GM19468 (cell line): Measurements from ENCODE around the gene THSD4.

Experiments used
- ATAC-seq: cut with Tn5 transposase; IDR thresholded peaks from one replicate; pipeline ENCODE4 v1.9.1; 2021; ENCODE audit warnings: mild to moderate bottlenecking, moderate library complexity, moderate number of reproducible peaks; ENCODE audit not compliant: unreplicated experiment; ENCODE audit errors: extremely low read depth

The THSD4 gene

DNA sequence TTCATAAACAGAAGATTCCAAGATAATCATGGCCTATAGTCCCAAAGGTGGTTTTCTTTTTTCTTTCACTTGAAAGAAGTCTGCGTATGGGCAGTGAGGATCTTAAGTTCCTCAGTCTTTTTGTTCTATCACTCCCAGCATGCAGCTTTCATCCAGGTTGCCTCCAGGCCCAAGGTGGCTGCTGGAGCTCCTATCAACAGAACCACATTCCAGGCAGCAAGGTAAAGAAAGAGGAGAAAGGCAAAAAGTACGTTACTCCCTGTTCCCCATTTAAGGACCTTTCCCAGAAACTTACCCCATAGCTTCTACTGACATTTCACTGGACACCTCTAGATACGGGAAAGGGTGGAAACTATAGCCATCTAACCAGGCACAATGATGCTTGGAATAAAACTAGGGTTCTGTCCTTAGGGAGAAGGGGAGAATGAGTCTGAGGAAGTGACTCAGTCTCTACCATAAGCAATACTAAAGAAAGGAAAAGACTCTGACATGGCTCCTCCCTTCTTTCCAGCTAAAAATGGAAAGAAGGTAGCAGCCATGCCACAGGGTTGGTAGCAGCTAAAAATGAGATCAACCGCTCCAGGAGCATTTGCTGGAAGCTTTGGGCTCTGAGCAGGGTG is 381.2 kb downstream of the THSD4 start:
- no peak for ATAC-seq

DNA sequence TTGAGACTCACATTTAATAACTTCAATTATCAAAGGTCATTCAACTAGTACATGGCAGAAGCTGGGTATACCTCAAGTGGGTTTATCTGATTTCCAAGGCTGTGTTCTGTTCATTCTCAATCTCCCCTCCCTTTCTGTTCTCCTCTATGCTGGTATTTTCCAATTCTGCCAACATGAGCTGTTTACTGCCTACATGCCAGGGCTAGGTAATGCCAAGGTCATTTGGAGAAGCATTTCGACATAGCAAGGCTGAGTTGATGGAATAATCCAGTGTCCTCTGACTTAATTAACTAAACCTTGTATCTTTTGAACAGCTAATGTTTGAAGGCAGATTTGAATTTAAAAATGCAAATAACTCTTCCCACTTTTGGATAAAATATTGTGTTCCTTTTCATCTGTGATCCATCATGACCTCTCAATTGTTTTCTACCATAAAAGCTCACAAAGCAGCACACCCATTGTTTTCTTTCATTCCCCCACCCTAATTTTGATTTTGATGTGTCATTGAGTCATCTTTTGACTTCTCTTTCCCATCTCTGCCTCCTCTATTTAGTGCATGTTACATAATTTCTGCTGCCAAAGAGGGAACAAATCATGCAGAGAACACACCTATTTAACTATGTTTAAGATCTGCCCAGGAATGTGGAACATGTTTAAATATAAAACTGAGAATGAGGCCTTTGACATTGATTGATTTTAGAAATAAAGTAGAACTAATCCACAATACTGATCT is 386.2 kb downstream of the THSD4 start:
- no peak for ATAC-seq

DNA sequence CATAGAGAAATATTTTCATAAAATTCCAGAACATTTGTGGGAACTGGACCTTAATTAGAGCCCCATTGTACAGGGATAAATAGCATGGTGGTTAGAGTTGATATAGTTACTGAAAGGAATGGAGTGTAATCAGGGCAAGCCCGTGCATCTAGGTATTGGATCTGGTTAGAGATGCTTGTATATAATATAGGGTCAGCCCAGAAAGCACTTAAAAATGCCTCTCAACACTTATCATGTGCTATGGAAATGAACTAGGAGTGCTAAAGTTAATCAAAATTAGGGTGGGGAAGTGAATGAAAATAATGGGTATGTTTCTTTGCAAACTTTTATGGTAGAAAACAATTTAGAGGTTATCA is 386.8 kb downstream of the THSD4 start:
- no peak for ATAC-seq

DNA sequence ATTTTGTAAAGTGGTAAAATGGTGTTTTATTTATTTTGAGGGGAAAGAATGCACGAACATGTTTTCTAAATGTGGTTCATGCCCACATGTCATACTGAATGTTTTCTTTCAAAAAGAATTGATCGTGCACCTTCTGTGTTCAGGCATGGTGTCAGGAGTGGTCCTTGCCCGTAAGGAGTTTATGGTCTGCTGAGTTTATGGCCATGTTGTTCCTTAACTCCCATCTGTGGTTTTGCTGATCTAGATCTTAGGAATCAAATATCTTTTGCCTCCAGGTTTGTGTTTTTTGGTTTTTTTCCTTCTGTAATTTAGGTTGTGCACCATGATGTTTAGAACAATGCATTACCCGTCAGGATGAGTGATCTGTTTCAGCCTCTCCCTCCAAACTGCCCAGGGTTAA is 390.7 kb downstream of the THSD4 start:
- no peak for ATAC-seq

DNA sequence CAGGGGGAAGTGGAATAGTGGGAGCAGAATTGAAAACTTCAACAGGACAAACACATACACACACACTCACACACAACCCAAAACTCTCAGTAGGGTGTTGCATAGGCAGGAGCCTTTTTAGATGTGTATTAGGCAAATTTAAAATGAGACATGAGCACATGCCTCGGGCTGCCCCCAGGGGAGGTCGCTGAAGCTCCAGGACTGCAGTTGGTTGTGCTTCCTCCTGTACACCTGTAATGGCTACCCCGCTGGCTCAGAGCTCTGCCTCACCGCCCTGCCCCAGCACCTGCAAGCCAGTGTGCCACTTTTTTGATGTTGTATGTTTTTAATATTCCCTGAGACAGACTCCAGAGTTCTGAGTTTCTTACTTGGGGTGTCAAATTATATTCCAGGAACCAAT is 391.7 kb downstream of the THSD4 start:
- no peak for ATAC-seq

DNA sequence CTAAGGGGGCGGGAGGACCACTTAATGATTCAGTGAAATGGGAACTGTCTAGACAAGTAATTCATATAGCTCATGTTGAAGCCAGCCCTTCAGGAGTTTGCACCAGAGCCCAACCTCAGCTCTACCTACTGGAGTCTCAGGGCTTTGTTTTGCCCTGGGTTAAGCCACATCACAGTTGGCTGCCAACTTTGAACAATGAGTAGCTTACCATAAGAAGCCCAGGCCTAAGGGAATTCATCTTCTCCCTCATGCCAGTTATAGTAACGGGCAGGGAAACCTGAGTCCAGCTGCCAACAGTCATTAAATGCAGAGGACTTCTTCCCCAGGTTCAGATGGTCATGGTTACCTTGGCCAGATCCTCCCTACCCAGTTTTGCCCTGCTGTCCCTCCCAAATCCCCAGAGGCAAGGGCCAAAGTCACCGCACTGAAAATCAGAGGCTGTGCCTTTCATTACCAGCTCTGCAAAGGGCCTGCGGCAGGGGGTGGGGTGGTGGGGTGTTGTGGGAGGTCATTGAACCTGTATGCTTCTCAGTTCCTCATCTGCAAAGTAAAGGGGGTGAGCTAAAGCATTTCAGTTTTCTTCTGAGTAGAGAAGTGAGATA is 392.9 kb downstream of the THSD4 start:
- ATAC-seq = no peak

DNA sequence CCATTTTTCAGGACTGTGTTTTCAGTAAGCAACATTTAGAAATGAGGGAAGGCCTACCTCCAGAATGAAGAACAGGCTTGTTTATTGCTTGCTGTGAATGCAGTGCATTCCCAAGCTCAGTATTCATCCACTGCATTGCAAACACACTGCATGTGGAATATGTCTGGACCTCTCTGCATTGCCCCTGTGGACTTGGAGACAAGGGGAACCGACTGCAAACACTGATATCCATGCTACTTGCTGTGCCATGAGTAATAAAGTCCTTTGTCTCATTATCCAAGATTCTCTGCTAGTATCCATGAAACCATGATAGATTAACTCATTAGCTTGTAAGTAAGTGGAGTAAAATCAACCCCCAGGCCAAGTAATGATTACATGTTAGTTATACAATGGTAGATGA is 393.9 kb downstream of the THSD4 start:
- ATAC-seq = no peak

DNA sequence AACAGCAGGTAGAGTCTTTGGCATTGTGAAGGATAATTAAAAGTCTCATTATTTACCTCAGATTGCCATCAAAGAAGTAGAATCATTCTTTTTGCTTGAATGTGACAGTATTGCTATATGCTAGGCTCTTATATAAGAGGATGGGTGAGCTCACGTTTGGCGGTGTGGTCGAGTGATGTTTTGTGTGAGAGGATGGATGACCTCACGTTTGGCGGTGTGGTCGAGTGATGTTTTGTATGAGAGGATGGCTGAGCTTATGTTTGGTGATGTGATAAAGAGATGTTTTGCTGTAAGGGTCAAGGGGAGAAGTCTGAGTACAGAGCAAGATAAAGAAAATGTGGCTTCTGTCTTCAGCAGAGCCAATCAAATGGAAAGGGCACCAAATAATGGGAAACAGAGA is 395.5 kb downstream of the THSD4 start:
- no peak for ATAC-seq

DNA sequence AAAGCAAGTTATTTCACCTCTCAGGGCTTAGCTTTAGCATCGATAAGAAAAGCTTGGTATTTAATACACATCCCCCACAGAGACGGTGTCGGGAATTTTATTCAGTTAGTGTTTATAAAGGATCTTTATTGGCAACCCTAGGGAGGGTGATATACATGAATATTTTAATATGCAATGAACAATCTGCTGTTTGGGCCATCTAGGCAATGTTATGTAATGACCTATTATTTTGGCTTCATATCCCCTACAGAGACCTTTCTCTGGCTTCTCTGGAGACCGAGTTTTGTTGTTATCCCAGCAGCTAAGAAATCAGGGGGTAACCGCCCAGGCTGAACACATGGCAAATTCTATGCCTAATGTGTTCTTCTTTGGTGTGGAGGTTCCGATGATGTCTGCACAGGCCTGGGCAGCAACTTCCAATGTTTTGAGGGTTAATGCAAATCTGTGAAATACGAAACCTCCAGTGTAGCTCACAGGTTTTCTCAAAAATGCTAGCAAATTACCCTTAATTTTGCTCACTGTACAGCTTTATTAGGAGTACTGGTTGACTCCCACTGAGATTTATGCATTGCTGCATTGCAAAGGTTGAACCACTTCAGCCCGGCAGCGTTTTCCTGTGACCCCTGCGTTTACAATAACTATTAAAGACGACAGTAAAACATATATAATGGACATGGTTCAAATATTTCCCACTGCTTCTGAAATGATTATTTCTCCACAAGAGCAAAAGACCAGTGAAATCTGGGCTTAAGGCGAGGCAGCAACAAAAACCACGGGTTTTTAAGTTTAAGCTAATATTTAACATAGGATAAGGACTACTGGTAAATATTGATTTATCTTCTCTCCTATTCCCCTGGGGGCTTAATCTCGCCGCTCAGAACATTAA is 396.8 kb downstream of the THSD4 start:
- ATAC-seq = no peak

DNA sequence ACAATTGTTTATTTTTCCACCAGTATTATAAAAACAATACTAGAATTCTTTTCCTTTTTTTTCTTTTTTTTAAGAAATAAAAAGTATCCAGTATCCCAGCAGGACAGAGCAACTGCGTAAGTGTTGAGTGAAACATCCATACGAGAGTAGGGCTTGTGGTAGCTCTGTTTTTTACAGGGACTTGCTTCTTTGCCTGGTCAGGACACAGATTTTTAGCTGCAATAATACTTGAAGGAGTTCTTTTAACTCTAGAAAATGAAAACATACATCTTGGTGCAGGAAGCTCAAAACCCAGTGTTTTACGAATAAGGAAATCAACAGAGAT is 397.4 kb downstream of the THSD4 start:
- ATAC-seq = no peak

DNA sequence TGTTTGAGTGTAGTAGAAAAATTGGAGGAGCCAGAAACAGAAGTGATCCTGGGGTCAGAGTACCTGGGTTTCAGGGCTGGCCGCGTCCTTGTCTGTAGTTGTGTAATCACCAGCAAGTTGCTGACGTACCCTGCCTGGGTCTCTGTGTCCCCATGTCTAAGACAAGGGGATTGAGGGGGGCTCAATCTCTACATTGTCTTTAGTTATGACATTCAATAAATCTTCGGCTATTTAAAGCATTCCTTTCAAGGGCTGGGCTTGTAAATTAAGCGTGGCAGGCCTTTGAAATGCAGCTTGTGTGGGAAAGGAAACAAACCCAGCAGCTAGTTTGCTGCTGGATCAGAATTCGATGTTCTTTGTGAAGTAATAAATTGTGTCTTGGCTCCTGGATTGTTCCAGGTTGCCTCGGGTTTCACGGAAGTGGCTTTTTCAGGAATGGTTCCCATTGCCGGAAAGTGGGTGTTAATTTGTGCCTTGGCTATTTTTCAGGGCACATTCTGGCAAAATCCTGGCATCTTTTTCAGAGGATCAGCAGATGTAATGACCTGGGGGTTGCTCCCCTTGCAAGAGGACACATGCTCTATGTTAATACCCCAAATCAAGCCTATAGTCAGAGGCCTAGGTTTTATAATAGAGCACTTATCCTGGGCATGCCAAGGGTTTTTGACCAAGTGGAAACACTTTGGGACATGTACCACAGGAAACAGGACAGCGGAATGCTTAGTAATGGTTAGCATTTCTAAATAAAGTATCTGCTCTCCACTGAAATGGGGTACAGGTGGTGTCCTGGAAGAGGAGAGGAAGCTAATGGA is 400.3 kb downstream of the THSD4 start:
- no peak for ATAC-seq

DNA sequence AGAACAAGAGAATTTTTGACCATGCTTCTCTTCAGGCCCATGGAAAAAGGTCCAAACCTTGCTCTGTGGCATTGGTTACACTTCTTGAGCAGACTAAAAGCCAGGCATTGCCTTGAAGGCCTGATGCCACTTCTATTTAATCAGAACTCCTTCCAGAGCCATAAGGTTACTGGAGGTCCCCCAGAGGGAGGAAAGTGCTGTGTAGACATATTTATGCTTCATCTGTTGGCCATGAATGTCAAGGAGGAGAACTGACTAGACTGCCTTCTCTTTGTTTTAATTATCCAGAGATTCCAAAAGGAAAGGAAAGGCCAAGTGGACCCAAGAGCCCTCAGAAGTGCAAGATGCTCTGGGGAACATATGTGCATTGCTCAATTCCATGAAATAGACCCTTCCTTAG is 402.5 kb downstream of the THSD4 start:
- ATAC-seq = no peak

DNA sequence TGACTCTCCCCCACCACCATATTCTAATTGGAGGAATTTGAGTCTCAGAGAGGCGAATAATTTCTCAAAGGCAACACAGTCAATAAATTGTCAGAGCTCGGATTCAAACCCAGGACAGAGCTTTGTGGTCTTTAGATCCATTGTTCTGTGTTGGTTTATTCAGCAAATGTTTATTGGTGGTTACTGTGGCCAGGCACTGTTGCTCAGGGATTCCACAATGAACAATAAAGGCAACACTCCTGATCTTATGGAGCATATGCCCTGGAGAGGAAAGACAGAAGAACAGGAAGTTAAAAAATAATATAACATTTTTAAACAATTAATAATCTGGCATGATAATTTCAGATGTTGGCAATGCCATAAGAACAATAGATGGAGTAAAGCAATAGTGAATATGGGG is 403.4 kb downstream of the THSD4 start:
- no peak for ATAC-seq

DNA sequence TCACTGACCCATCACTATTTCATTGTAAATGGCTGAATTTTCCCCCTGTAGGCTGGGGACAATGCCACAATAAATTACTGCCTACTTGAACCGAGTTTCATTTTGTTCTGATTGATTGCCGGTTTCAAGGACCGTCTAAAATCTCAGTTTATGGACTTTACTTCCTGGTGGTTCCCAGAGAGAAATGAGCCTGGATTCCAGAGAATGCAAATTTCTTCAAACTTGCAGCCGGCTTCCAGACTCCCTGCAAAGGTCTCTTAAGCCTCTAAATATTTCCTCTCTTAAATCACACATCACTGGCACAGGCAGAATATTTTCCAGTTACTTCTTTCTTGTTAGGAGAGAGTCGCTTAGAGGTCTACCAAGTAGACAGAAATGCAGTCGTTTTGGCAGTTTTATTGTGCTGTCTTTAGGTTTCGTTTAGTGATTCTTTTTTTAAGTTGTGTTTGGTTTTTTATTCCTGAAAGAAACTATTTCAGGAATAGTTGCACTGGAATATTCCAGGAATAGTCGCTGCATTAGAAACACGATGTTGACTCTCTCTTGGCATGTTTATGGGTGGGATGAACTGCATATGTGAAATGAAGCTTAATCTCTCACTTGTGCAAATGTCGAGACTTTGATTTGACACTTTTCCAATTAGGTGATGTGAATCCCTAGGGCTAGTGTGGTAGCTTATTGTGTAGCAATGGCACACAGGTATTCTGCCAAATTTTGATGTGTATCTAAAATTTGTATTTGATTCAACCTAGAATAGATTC is 411.0 kb downstream of the THSD4 start:
- no peak for ATAC-seq

DNA sequence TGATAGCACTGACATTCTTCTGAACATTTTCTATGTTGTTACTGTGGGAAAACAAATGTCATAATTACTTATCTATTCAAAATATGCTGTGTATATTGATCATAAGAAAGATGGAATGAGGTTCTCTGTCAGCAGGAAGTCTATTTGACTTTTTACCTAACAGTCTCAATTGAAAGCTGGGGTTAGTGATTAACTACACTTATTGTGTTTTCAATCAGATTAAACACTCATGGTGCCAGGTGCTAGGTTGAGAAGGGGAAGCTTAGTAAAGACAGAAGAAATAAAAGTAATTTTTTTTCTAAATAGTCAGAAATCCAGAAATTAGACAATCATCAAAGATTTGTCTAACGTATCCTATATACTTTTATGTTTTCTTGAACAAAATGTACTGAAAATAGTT is 414.1 kb downstream of the THSD4 start:
- ATAC-seq = no peak

DNA sequence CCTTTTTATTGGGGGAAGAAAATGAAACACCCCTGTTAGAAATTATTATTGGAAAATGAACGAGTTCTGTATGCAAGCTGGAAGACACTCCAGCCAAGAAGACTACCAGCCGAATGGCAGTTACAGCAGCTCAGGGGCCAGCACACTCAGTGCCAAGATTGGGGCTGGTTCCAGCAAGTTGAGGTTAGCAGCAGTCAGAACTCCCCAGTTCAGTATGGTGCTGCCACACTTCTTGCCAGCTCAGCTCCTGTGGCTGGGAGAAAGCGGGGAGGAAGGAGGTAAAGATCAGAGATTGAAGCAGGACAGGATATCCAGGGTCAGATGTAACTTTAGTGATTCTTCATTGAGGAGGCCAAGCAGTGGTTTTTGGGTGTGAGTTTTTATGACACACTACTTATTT is 414.8 kb downstream of the THSD4 start:
- no peak for ATAC-seq

DNA sequence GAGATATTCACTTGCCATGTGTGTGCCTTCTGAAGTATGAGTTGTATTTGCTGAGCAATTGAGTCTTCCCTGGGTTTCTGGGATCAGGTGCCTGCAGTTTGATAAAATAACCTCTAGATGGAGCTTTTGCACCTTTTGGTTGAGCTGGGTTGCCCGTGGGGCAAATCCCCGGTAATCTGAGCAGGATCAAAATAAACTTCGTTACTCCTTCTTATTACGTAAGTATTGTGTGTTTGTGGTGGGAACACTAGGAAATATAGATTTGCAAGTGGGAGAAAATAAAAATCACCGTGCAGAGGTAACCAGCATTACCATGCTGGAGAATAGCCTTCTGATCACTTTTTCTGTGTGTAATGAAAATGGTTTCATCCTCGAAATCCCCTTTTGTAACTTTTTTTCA is 417.7 kb downstream of the THSD4 start:
- ATAC-seq = no peak

DNA sequence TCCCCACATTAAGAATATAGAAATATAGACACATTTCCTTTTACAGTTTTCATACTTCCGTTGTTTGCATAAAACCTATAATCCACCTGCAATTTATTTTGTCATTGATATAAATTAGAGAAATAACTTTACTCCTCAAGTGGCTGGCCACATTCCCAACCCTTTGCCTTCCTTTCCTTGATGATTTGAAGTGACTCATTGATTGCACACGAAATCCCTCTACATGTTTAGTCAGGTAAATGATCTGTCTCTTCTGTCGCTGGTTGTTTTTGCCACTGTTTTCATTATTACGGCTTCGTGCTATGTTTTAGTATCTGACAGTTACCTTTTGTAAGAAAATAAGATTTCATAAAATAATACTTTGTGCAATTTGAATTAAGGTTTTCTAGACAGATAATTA is 422.9 kb downstream of the THSD4 start:
- no peak for ATAC-seq

DNA sequence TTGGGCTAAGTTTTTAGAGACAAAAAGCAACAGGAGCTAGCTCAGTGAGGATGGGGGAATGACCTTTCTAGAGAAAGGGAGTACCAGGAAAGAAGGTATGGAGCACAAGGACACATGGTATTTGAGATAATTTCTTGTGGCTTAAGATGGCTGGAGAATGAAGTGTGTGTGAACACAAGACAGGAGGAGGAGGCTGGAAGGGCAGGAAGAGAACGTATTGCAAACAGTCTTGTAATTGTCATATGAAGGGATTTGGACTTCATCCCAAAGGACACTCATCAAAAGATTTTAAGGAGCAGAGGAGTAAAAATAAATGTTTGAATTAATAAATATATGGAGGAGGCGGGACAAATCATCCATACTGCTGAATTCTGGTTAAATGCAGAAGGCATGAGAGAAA is 426.5 kb downstream of the THSD4 start:
- no peak for ATAC-seq

DNA sequence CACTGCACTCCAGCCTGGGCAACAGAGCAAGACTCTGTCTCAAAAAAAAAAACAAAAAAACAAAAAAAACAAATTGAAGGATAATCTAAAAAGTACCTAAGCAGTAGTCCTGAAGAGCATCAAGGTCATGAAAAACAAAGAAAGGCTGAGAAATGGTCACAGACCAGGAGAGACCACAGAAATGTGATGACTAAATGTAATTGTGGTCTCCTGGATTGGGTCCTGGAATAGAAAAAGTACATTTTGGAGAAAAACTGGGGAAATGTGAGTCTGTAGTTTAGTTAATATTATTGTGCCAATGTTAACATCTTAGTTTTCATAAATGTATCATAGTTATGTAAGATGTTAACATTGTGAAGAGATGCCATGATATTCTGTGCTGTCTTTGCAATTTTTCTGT is 427.6 kb downstream of the THSD4 start:
- ATAC-seq = no peak
